ENCODE data around the gene SLC1A6.

DNA sequence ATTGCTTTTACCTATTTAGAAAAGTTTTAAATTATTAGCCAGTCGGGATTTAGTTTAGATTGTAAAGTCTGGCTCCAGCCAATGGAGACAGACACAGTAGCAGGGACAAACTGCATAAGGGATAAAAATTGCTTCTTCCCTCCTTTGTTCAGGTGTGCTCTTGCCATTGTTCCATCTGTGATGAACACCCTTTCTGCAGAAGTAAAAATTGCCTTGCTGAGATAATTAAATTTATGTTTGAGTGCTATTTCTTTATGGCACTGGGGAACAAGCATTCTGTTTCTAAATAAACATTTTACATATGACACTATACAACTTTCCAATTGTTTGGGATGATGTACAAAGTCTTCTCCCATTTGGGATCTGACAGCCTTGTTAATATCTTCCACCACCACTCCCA lies 20.4 kb downstream of the SLC1A6 start:
- TF ChIP-seq, protein P1, sequence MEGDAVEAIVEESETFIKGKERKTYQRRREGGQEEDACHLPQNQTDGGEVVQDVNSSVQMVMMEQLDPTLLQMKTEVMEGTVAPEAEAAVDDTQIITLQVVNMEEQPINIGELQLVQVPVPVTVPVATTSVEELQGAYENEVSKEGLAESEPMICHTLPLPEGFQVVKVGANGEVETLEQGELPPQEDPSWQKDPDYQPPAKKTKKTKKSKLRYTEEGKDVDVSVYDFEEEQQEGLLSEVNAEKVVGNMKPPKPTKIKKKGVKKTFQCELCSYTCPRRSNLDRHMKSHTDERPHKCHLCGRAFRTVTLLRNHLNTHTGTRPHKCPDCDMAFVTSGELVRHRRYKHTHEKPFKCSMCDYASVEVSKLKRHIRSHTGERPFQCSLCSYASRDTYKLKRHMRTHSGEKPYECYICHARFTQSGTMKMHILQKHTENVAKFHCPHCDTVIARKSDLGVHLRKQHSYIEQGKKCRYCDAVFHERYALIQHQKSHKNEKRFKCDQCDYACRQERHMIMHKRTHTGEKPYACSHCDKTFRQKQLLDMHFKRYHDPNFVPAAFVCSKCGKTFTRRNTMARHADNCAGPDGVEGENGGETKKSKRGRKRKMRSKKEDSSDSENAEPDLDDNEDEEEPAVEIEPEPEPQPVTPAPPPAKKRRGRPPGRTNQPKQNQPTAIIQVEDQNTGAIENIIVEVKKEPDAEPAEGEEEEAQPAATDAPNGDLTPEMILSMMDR (IDR thresholded peaks at IDR 0.05) = no peak
- no peak for TF ChIP-seq POLR2A (IDR thresholded peaks at IDR 0.05)
